Stimulated activated CD4-positive, alpha-beta T cell treated with anti-CD3 and anti-CD28 coated beads, TNF-alpha, amount 100 ng/mL, for 24 hours (primary cell): ENCODE measurements around the gene SELENOW.
"Not testable (repeated sequence)": the region's sequence is repeated elsewhere in the genome, so short reads cannot be mapped to it uniquely, and the experiment has no call there.

Source experiments
- DNase-seq, 3 experiments: peaks; one replicate each; pipeline ENCODE4 v3.0.0-alpha.2; 2020; ENCODE audit warnings: low read depth in 3 of 3

Gene SELENOW

DNA sequence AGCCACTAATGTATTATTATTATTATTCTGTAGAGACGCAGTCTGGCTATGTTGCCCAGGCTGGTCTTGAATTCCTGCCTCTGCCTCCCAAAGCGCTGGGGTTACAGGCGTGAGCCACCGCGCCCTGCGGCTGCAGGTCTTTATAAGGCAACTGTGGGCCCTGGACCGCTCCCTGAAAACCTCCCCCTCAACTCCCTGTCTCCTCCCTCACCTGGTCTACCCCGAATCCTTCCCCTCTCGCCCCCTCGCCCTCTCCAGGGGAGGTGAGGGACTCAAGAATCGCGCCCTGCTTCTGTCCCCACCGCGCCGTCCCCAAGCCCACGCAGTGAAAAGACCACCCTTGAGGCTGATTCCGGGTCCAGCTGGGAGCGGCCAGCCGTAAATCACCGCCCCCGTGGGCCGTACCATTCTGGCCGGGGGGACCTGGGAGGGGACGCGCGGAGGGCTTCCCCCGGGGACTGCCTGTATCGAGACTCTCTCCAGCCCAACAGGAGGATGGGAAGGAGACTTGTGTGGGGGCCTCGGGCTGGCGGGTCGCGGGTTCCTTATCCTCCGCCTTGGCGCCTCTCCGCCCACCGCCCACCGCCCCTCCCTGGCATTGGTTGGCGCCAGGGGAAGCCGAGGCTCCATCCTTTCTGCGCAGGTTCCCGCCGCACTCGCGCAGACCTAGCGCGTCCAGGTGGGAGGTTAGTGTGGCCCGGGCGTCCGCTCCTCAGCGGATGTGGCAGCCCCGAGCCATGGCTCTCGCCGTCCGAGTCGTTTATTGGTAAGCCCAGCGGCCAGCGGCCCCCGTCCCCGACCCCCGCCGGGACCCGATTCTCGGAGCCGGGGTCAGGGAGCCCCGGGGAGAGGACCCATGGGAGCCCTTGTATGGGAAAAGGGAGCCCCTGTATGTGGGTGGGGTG is at the start of gene SELENOW:
Gene SELENOW (plus strand): TSS at position 655 of the 905 bp plus-strand sequence. CDS start 83 bp downstream, at position 738.
- peak; percentile 50 to 79 (median 59) for DNase-seq

DNA sequence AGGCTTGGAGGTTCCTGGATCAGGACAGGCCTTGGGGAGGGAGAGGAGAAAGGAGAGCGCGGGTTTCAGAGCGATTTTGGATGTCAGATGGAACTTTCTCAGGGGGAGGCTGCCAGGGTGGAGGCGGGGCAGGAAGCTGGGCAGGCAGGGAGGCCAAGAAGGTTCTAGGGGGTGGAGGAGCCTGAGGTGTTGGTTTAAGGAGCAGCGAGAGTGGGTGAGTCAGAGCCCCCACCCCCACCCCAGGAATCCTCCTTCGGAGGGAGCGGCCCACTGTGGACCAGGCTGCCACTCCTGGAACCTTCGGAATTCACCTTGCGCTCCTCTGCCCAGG is 49.1 kb upstream of the SELENOW start:
- no peak for DNase-seq

DNA sequence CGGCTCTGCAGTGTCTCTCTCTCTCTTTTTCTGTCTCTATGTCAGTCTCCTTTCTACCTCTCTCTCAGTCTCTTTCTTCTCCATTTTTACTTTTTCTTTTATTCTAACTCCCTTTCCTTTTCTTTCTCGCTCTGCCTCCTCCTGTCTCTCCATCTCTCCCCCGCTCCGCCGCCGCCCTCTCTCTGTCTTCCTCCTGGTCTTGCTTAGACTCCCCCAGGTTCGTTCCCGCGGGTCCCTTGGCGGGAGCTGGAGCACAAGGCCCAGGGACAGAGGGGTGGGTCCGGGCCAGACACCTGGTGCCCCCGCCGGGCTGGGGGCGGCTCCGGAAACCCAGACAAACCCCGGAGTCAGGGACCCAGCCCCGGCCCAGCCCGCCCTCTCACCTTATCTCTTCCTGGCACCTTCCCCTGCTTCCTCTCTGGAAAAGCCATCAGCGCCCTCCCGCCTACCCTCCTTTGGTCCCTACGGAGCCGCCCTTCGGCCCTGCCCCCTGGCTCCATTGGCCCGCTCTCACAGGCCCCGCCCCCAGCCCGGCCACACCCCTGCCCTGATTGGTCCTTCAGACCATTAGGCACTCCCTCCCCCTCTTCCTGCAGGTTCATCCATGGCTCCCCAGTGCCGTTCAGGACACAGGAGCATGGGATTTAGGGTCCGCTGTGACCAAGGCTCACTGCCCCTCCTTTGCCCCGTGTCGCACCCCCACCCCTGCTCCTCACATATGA is 48.5 kb upstream of the SELENOW start:
- DNase-seq = peak in 2 of 3 experiments; percentile 23 to 72

DNA sequence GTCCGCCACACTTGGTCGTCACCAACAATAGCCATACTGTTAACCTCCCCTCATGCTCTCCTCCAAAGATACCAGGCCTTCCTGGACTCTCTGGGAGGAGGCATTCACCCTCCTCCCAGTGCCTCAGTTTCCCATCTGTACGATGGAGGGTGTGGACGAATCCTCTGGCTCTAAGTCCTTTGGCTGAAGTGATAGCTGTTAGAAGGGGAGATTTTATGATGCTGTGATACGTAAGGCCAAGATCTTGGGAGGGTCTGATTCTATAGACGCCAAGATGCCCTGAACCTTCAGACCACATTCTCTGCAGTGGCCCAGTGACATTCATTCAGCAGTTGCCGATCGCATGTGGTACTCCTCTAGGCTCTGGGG is 48.0 kb upstream of the SELENOW start:
- DNase-seq = no peak

DNA sequence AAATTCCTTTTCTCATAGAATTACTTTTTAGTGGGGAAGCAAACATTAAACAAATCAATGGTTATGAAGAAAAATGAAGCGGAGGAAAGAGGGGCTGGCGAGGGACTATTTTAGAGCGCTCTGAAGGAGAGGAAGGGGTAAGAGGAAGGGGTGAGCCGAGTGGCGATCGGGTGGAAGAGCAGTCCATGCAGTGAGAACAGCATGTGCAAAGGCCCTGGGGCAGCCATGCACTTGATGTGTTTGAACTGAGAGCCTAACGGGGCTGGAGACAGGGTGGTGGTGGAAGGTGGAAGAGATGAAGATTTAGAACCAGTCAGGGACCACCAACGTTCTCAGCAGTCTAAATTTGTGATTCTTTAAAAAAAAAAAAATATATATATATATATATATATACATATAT is 47.6 kb upstream of the SELENOW start:
- no peak for DNase-seq

DNA sequence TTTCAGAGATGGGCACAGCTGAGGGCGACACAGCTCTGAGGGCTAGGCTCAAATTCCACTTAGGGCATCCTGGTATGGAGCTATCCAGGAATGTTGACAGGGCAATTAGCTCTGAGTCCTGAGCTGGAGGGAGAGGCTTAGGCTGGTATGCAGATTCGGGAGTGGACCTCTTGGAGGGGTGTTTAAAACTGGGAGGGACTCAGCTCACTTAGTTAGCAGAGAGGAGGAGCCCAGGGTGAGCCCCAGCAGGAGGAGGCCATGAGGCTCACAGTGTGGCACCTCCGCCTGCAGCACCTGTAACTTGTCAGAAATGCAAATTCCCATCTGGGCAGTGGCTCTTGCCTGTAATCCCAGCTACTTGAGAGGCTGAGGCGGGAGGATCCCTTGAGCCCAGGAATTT is 43.4 kb upstream of the SELENOW start:
- DNase-seq = no peak

DNA sequence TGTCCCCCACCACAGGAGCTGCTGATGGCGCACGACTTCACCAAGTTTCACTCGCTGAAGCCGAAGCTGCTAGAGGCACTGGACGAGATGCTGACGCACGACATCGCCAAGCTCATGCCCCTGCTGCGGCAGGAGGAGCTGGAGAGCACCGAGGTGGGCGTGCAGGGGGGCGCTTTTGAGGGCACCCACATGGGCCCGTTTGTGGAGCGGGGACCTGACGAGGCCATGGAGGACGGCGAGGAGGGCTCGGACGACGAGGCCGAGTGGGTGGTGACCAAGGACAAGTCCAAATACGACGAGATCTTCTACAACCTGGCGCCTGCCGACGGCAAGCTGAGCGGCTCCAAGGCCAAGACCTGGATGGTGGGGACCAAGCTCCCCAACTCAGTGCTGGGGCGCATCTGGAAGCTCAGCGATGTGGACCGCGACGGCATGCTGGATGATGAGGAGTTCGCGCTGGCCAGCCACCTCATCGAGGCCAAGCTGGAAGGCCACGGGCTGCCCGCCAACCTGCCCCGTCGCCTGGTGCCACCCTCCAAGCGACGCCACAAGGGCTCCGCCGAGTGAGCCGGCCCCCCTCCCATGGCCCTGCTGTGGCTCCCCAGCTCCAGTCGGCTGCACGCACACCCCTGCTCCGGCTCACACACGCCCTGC is 37.5 kb upstream of the SELENOW start:
- no peak for DNase-seq

DNA sequence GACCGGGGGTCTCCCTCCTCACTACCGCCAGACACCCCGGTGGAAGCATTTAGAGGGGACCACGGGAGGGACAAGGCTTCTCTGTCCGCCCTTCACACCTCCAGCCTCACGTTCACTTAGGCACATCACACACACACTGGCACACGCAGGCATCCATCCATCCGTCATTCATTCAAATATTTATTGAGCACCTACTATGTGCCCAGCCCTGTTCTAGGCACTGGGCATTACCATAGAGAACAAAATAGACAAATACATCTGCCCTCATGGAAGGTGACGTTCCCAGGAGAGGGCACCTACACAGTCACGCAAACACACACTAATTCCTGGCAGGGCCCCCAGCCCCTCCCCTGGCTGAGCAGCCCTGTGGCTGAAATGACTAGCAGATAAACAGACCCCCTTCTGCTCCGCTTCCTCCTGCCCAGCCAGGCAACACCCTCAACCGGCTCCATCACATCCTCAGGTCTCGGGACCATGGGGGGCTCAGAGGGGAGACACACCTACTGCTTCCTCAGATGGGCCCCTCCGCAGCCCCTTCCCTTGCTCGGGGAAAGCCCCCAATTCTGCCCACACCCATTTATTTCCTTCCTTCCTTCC is 36.9 kb upstream of the SELENOW start:
- DNase-seq = no peak

DNA sequence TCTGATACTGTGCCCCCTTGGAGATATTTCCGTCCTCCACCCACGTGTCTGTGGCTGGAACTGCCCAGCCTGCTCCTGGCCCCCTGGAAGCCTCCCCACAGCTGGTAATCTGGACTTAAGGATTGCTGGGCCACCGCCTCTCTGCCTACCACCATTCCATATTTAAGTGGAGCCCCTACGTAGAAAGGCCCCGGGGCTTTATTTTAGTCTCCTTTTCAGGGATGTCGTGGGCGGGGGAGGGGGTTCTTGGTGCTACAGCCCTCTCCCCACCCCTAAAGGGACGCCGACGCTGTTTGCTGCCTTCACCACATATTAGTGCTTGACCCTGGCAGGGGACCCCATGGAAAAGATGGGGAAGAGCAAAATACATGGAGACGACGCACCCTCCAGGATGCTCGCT is 35.9 kb upstream of the SELENOW start:
- no peak for DNase-seq

DNA sequence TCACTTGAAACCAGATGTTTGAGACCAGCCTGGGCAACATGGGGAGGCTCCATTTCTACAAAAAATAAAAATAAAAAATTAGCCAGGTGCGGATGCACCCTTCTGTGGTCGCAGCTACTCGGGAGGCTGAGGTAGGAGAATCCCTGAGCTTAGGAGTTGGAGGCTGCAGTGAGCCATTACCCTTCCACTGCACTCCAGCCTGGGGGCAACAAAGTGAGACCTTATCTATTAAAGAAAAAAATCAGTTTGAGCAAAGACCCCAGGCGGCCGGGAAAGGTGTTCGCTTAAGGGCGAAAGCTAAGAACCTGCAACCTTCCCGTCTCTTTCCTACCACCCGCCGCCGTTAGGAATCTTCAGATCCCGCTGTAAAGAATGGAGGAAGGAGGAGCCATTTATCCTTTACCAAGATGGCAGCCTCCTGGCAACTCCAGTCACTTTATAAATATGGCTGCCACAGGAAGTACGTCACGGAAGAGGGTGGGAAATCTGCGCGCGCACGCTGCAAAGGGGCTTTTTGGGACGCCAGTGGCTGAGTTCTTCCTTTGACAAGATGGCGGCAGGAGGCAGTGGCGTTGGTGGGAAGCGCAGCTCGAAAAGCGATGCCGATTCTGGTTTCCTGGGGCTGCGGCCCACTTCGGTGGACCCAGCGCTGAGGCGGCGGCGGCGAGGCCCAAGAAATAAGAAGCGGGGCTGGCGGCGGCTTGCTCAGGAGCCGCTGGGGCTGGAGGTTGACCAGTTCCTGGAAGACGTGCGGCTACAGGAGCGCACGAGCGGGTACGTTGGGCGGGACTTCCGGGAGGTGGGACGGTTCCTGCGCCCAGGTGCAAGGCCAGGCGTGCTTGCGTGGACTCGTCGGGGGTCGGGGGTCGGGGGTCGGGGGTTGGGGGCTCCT is 33.2 kb upstream of the SELENOW start, which contains the start of gene NOP53:
Gene NOP53 (plus strand): TSS at position 537 of the 892 bp plus-strand sequence. CDS start 14 bp downstream, at position 551.
- DNase-seq = peak; percentile 95 to 96 (median 95)

DNA sequence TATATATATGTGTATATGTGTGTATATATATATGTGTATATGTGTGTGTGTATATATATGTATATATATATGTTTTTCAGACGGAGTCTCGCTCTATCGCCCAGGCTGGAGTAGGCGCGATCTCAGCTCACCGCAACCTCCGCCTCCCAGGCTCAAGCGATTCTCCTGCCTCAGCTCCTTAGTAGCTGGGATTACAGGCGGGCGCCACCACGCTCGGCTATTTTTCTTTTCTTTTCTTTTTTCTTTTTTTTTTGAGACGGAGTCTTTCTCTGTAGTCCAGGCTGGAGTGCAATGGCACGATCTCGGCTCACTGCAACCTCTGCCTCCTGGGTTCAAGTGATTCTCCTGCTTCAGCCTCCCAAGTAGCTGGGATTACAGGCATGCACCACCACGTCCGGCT is 32.4 kb upstream of the SELENOW start:
- DNase-seq = not testable (repeated sequence)

DNA sequence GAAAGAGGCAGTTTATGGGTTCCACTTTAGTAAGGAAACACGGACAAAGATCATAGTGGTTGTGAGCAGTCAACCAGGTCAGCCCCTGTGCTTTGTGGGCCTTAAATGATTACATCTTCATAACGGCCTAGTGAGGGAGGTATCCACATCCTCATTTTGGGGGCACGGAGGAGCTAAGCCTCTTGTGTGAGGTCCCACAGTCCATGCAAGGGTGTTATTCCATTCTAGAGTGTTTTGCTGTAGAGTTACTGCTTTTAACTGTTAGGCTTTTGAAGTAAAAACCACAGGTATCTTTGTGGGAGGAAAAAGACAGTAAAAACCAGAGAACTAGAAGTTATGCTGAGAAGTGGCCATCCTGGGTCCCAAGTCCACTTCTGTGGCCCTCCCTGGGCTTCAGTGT is 29.2 kb upstream of the SELENOW start:
- DNase-seq = no peak

DNA sequence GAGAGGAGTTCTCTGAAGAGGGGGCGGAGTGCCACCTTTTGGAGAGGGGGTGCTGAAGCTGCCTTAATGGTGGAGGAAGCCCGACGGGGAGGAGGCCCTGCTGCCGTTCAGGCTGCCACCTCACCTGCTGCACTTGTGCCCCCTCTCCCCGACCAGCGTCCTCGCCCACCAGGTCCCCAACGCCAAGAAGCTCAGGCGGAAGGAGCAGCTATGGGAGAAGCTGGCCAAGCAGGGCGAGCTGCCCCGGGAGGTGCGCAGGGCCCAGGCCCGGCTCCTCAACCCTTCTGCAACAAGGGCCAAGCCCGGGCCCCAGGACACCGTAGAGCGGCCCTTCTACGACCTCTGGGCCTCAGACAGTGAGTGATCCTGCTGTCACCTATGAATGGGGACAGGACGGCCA is 27.8 kb upstream of the SELENOW start:
- no peak for DNase-seq

DNA sequence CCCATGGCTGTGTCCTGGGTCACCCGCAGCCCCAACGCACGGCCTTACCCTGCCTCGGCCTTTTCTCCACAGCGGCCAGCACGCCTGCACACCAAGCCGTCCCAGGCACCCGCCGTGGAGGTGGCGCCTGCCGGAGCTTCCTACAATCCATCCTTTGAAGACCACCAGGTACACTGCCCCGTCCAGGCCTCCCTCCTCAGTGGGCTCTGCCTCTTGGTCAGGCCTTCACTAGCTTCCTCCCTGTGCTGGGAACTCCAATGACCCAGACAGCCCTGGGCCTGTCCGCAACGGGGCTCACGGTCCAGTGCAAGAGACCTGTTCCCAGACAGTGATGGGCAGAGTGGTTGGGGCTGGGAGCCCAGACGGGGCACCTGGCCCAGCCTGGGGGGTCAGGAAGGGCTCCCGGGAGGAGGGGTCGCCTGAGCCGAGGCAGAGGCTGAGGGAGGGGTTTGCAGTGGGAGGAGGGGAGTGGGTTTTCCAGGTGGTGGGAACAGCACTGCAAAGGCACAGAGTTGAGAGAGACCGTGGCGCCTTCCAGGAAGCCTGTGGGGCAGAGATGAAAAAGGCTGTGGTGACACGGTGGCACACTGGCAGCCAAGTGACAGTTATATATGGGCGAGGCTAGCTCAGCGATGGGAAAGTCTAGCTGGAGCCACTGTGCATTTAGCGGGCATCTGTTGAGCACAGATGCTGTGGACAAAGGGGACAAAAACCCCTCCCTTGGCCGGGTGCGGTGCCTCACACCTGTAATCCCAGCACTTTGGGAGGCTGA is 25.9 kb upstream of the SELENOW start:
- DNase-seq = no peak

DNA sequence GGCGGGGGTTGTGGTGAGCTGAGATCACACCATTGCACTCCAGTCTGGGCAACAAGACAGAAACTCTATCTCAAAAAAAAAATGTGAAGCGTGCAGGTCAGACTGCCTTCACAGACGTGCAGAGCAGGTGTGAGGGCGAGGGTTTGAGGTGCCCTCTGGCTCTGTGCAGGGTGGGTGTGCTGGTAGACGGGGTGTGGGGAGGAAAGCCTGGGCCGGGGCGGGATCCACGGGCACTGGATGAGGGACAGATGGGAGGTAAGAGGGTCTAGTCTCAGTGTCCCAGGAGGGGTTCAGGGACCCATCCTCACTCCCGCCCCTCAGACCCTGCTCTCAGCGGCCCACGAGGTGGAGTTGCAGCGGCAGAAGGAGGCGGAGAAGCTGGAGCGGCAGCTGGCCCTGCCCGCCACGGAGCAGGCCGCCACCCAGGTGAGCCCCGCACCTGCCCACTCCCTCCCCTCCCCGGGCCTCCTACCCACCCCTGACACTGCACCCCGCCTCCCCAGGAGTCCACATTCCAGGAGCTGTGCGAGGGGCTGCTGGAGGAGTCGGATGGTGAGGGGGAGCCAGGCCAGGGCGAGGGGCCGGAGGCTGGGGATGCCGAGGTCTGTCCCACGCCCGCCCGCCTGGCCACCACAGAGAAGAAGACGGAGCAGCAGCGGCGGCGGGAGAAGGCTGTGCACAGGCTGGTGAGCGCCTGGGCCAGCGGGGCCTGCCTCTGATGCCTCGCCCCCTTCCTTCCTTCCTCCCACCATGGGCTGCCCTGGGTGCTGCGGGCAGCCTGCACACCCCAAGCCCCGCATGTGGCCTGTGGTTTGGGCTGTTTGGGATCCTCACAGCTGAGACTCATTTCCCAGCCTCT is 24.1 kb upstream of the SELENOW start:
- DNase-seq = no peak

DNA sequence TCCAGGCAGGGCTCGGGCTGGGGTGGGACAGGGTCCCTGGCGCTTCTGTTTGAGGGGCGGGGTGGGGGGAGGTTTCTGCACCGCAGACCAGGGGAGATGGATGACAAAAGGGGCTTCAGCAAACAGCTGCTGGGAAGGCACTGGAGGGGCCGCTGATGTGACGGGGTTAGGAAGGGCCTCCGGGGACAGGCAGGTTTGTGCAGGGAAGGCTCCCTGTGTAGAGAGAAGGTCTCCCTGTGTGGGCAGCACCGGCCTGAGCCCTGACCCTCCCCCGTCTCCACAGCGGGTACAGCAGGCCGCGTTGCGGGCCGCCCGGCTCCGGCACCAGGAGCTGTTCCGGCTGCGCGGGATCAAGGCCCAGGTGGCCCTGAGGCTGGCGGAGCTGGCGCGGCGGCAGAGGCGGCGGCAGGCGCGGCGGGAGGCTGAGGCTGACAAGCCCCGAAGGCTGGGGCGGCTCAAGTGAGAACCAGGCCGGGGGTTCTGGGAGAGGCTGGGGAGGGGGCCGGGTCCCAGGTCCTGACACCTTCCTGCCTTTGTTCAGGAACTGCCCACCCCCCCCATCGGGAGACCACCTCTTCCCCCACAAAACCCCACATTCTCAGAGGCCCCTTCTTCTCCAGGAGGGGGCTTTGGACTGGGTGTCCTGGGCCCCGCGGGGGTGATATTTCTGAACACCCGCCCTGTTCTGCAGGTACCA is 23.3 kb upstream of the SELENOW start:
- DNase-seq = no peak

DNA sequence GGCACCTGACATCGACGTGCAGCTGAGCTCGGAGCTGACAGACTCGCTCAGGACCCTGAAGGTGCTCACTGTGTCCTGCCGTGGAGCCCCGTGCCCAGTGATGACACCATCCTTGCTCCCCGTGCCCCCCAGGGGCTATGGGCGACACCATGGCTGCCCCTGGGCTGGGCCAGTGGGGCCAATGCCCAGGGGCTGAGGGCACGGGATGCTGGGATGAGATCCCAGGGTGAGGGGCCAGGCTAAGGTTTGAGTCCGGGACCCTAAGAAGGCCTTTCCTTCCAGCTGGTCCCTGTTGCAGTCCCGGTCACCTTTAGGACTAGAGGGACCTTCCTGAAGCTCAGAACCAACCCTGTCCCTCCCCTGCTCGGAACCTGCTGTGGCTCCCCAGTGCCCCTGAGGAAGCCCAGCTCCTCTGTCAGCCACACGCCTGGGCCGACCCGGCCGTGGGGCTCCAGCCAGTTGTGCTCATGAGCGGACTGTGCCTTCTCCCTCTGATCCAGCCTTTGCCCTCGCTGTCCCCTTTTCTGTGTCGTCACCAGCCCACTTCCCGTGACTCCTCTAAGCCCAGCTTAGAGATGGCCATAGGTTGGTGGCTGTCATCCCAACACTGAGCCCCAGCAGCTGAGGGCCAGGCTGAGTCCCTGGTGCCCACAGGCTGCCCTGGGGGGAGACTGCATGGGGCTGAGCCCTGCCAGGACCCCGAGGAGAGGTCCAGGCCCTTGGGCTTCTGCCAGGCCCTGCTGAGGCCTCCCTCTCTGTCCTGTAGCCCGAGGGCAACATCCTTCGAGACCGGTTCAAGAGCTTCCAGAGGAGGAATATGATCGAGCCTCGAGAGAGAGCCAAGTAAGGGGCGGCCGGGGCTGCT is 22.5 kb upstream of the SELENOW start:
- no peak for DNase-seq

DNA sequence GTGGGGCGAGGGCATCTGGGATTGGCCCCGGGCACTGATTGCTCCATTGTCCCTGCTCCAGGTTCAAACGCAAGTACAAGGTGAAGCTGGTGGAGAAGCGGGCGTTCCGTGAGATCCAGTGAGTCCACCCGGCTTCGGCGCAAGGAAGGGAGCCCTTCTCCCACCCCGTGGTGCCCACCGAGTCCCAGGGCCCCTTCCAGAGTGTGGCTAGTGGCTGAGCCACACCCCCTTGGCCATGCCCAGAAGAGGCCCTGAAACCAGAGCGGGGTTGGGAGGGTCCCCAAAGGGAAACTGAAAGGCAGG is 21.9 kb upstream of the SELENOW start:
- DNase-seq = no peak
